GM23248 (cell line): ENCODE measurements around the gene ADORA1.

Experiments used
- EZH2 ChIP-seq: fragments of 200-600 bp; sonication (generic); IDR thresholded peaks from 2 replicates; pipeline ENCODE4 v1.6.1; 2018; ENCODE audit warnings: antibody characterized with exemption, mild to moderate bottlenecking; ENCODE audit not compliant: insufficient read depth, poor library complexity, severe bottlenecking
- EZH2phosphoT487 ChIP-seq: fragments of 200-600 bp; sonication (generic); IDR thresholded peaks from 2 replicates; pipeline ENCODE4 v1.6.1; 2018; ENCODE audit warnings: antibody characterized with exemption, moderate library complexity, mild to moderate bottlenecking, low read depth; ENCODE audit not compliant: insufficient read depth

GRCh38 chr1:203146537-203146936 is 19.0 kb downstream of the ADORA1 start:
- TF ChIP-seq EZH2 (no peak), EZH2phosphoT487 (no peak)
